RWPE2 (cell line): ENCODE results near the gene C8G.

Experiments
- ATAC-seq: fragments of 200-7000 bp; cut with Tn5 transposase; 3 replicates; pipeline ENCODE4 v1.9.1; 2021; ENCODE audit warnings: low read depth
- DNase-seq: peaks from one replicate; pipeline ENCODE4 v3.0.0-alpha.2; 2020; ENCODE audit warnings: low spot score
- H3K27ac ChIP-seq: fragments of 450-650 bp; 2 replicates; pipeline ENCODE4 v1.5.1; 2017; ENCODE audit warnings: mild to moderate bottlenecking; ENCODE audit not compliant: poor library complexity, severe bottlenecking
- H3K27me3 ChIP-seq: fragments of 250-450 bp; sonication (Bioruptor Pico); 2 replicates; pipeline ENCODE4 v1.5.1; 2021; ENCODE audit warnings: mild to moderate bottlenecking, moderate library complexity; ENCODE audit not compliant: insufficient read depth, poor library complexity, severe bottlenecking
- H3K36me3 ChIP-seq: fragments of 250-450 bp; sonication (Bioruptor Pico); 2 replicates; pipeline ENCODE4 v1.5.1; 2020; ENCODE audit warnings: low read depth, mild to moderate bottlenecking, moderate library complexity
- H3K4me1 ChIP-seq: fragments of 250-450 bp; sonication (Bioruptor Pico); 2 replicates; pipeline ENCODE4 v1.5.1; 2021; ENCODE audit warnings: mild to moderate bottlenecking, moderate library complexity; ENCODE audit not compliant: insufficient read depth, poor library complexity, severe bottlenecking
- H3K4me3 ChIP-seq: fragments of 250-450 bp; sonication (Bioruptor Pico); 2 replicates; pipeline ENCODE4 v1.5.1; 2021; ENCODE audit warnings: mild to moderate bottlenecking, moderate library complexity; ENCODE audit not compliant: severe bottlenecking
- H3K9me3 ChIP-seq: fragments of 250-450 bp; sonication (Bioruptor Pico); 2 replicates; pipeline ENCODE4 v1.5.1; 2021; ENCODE audit warnings: mild to moderate bottlenecking, moderate library complexity; ENCODE audit not compliant: severe bottlenecking
- TF ChIP-seq, protein P1 (sequence below): fragments of 450-650 bp; IDR thresholded peaks from one replicate; pipeline ENCODE4 v1.5.1; 2017; ENCODE audit warnings: mild to moderate bottlenecking, moderate library complexity; ENCODE audit not compliant: poor library complexity, severe bottlenecking

The C8G gene

DNA sequence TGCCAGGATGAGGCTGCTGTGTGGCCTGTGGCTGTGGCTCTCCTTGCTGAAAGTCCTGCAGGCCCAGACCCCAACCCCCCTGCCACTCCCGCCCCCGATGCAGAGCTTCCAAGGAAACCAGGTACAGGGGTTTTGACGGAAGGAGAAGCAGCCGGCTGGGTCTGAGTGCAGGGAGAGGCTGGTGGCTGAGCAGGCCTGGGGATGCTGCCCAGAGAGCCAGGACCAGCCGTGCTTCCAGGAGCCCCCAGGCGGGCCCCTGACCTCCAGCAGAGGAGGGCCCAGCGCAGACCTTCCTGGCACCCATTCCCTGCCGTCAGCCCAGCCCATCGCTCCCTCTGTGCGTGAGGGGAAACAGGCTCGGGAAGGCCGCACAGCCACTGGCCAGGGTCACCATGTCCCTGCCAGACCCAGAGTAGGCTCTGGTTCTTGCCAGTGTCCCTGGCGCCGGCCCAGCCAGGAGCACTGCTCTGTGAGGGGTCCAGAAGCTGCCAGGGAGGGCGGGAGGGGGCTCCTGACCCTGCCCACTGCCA is 7.3 kb downstream of the C8G start:
- DNase-seq (peak; percentile 56), ATAC-seq (no peak)
- Histone ChIP-seq H3K27ac (no peak overlapping the region), H3K36me3 (no peaks in the 10 kb centered on the region), H3K27me3 (no peaks in the 10 kb centered on the region), H3K4me3 (no peak overlapping the region), H3K9me3 (no peaks in the 10 kb centered on the region), H3K4me1 (peaks cover 6% of the 10 kb centered on the region)
- TF ChIP-seq, protein P1, sequence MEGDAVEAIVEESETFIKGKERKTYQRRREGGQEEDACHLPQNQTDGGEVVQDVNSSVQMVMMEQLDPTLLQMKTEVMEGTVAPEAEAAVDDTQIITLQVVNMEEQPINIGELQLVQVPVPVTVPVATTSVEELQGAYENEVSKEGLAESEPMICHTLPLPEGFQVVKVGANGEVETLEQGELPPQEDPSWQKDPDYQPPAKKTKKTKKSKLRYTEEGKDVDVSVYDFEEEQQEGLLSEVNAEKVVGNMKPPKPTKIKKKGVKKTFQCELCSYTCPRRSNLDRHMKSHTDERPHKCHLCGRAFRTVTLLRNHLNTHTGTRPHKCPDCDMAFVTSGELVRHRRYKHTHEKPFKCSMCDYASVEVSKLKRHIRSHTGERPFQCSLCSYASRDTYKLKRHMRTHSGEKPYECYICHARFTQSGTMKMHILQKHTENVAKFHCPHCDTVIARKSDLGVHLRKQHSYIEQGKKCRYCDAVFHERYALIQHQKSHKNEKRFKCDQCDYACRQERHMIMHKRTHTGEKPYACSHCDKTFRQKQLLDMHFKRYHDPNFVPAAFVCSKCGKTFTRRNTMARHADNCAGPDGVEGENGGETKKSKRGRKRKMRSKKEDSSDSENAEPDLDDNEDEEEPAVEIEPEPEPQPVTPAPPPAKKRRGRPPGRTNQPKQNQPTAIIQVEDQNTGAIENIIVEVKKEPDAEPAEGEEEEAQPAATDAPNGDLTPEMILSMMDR = no peak

DNA sequence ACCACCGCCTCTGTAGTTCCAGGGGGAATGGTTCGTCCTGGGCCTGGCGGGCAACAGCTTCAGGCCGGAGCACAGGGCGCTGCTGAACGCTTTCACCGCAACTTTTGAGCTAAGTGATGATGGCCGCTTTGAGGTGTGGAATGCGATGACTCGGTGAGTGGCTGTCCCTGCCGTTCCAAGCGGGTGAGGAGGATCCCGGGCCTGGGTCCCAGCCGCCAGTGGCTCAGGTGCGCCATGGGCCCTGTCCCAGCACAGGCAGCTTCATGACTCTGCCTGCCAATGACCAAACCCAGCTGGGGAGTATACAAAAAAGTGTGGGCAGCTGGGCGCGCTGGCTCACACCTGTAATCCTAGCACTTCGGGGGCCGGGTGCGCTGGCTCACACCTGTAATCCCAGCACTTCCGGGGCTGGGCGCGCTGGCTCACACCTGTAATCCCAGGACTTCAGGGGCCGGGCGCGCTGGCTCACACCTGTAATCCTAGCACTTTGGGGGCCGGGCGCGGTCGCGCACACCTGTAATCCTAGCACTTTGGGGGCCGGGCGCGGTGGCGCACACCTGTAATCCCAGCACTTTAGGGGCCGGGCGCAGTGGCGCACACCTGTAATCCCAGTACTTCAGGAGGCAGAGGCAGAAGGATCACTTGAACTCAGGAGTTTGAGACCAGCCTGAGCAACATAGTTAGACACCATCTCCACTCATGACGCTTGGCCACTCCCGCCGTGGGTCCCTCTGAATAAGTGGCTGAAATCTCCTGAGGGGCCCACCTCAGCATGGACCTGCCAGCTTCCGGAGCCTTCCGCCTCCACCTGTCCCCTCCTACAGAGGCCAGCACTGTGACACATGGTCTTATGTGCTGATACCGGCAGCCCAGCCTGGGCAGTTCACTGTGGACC is 8.1 kb downstream of the C8G start:
- Histone ChIP-seq H3K9me3 (no peaks in the 10 kb centered on the region), H3K4me1 (peaks cover 3% of the 10 kb centered on the region), H3K4me3 (no peak overlapping the region), H3K36me3 (no peaks in the 10 kb centered on the region), H3K27ac (no peak overlapping the region), H3K27me3 (no peaks in the 10 kb centered on the region)
- DNase-seq (no peak), ATAC-seq (no peak)
- TF ChIP-seq, protein P1 = no peak

- TF ChIP-seq, protein P1 = no peak
- no peak overlapping the region for H3K27ac ChIP-seq
- ATAC-seq (no peak), DNase-seq (no peak)
- H3K4me1 ChIP-seq = no peaks in the 10 kb centered on the region
- H3K4me3 ChIP-seq = no peak overlapping the region
- no peaks in the 10 kb centered on the region for H3K27me3 ChIP-seq
- no peaks in the 10 kb centered on the region for H3K36me3 ChIP-seq
- no peaks in the 10 kb centered on the region for H3K9me3 ChIP-seq
Observed at GRCh38 chr9:136953771-136954269, 8.8 kb downstream of the C8G start.

DNA sequence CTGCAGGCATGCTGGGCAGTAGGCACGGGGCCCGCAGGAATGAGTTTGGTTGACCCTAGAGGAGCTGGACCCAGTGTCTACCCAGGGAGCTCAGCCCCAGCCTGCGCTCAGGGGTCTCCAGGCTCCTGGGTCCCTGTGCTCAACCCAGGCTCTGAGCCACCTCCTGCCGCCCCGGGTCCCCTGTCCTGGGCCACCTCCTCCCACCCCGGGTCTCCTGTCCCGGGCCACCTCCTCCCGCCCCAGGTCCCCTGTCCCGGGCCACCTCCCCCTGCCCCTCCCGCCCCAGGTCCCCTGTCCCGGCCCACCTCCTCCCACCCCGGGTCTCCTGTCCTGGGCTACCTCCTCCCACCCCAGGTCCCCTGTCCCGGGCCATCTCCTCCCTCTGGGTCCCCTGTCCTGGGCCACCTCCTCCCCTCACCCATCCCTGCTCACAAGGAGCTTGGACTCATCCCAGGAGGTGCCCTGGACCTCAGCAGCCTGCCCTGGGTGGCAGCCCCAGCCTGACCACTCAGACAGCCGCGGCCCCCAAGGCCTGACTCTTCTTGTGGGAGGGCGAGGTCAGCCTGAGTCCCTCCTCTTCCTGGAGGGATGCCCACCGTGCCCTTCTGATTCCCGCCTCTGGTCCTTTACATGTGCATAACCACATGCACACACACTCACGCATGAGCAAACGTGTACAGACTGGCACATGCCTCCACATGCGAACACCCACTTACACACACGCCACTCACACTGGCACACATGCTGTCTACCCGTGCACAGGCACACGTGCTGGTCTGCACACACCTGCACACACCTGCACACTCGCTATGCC is 9.4 kb downstream of the C8G start:
- no peaks in the 10 kb centered on the region for H3K9me3 ChIP-seq
- TF ChIP-seq, protein P1 = no peak
- no peak overlapping the region for H3K27ac ChIP-seq
- ATAC-seq (no peak), DNase-seq (no peak)
- no peak overlapping the region for H3K4me3 ChIP-seq
- no peaks in the 10 kb centered on the region for H3K4me1 ChIP-seq
- H3K36me3 ChIP-seq = no peaks in the 10 kb centered on the region
- H3K27me3 ChIP-seq = no peaks in the 10 kb centered on the region
